NCI-H2107 (cell line): Measurements from ENCODE around the gene MYH1.

Experiments
- DNase-seq: peaks from one replicate; lab custom pipeline; 2025; lab: John Stamatoyannopoulos, UW

MYH1 gene

GRCh38 chr17:10482252-10482651 lies 36.1 kb downstream of the MYH1 start:
- DNase-seq: no peak

- no peak for DNase-seq
Observed at GRCh38 chr17:10477701-10478100, 40.6 kb downstream of the MYH1 start.

DNA sequence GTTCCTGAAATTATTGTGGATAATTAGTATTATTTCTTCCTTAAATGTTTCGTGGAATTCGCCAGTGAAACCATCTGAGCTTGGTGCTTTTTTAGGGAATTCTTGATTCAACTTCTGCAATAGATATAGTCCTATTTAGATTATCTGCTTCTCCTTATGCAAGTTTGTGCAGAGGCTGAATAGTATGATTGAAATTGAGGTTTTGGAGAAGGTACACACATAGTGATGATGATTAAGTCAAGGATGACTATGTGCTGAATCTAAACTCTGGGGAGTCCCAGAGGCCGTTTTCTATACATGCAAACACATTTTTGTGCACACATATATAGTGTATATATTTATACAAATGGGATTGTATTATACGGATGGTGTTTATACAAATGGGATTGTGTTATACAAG lies 43.8 kb downstream of the MYH1 start:
- no peak for DNase-seq

DNA sequence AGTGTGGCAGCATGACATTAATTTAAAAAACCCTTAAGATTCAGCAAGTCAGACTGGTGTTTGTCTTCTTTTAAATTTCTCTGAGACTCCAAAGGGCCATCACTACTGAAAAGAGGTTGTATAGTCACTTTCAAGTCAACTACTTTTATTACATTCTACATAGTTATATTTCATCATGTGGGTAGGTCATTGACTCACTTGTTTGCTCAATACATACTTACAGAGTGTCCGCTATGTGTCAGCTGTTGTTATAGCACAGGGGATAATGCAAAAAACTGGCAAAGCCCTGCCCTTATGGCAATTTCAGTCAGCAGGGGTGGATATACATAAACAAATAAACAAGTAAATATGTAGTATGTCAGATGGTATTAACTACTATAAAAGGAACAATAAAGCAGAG lies 46.5 kb downstream of the MYH1 start:
- no peak for DNase-seq

DNA sequence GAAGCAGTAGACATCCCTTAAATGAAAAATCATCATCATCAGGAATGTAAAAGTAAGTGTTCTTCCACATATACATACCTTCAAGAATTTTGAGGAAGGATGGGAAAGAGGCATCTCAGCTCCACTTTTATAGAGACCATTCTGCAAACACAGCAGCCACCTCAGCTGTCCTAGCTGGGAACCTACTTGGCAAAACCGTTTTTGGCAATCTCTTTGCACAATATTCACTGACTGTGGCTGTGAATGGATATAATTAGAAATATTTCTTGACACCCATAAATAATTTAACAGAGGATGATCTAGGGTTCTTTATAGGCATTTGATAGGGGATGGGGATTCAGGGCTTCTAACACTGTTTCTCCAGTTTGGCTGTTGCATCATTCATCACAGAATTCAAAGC lies 48.9 kb downstream of the MYH1 start, which contains the start of gene MYH4:
MYH4 (minus strand) TSS at position 101 of the 400 bp plus-strand sequence. CDS start 2,814 bp downstream, outside the sequence.
- DNase-seq: no peak

DNA sequence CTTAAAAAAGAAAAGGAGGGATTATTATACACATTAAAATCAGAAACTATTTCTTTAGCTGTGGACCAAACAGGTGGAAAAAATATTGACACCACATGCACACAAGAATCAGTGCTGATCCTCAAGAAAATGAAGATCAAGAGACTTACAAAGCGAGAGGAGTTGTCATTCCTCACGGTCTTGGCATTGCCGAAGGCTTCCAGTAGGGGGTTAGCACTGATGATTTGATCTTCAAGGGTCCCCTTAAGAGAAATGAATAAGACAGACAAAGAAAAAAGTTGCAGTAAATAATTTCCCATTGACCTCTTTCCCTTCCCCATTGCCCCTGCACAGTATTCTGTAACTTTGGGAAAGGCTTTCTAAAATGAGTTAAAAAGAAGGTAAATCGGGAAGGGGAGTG lies 54.9 kb downstream of the MYH1 start:
- no peak for DNase-seq

GRCh38 chr17:10460062-10460461 lies 58.3 kb downstream of the MYH1 start:
- no peak for DNase-seq

DNA sequence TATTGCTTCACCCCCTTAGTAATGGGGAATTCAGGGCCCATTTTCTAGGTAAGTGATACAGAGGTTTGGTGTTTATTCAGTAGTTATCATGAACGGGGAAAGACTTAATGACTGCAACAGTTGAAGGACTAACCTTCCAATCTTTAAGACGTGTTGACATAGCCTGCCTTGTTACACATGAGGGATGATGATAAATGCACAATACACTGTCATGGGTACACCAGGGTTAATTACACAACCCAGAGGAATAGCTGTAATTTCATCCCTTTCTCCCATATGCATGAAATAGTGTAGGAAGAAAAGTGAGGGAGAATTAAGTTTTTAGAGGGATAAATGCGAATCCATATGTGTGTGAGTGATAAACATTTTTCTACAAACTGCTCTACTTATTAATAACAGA lies 59.6 kb downstream of the MYH1 start:
- no peak for DNase-seq

DNA sequence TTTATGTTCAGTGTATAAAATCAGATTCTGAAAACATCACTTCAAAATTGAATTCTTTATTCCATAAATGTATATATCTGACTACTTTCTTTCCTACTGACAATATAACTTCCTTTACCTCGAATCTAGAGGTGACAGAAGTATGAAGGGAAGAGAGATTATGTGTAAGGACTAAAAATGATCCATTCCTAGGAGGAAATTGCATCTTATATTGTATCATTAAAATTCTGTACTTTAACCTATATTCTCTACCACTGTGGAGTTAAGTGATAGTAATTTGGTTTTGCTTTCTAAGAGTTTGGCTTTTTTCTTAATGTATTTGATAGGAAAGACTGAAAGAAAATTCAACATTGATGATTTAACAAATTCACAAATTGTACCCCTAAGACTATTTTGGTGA lies 60.4 kb downstream of the MYH1 start:
- no peak for DNase-seq

GRCh38 chr17:10447026-10447931 lies 71.1 kb downstream of the MYH1 start:
- DNase-seq: no peak
